Neural crest cell (in vitro differentiated cells): ENCODE results near the gene ZNF319. TPM values are rescaled to one million over a fixed set of nuclear protein-coding genes. Genes with fewer than 3 reads are reported as not detected.

Experiments used
- DNase-seq: peaks from one replicate; pipeline ENCODE4 v3.0.0; 2021; ENCODE audit warnings: low read depth, mixed read lengths, low spot score
- H3K27ac Mint-ChIP-seq: one replicate; pipeline ENCODE4 v1.8.0; 2021; ENCODE audit warnings: mild to moderate bottlenecking, mixed read lengths; ENCODE audit not compliant: unreplicated experiment
- H3K27me3 Mint-ChIP-seq: 2 replicates; pipeline ENCODE4 v1.8.0; 2021; ENCODE audit warnings: low read depth, mild to moderate bottlenecking, mixed read lengths
- H3K36me3 Mint-ChIP-seq: 2 replicates; pipeline ENCODE4 v1.8.0; 2021; ENCODE audit warnings: low read depth, mild to moderate bottlenecking, mixed read lengths
- H3K4me1 Mint-ChIP-seq: 2 replicates; pipeline ENCODE4 v1.8.0; 2021; ENCODE audit warnings: mixed read lengths
- H3K4me3 Mint-ChIP-seq: one replicate; pipeline ENCODE4 v1.8.0; 2021; ENCODE audit warnings: mild to moderate bottlenecking, mixed read lengths
- H3K9me3 Mint-ChIP-seq: 2 replicates; pipeline ENCODE4 v1.8.0; 2021; ENCODE audit warnings: mixed read lengths
- total RNA-seq: library from RNA; stranded (reverse); gene quantifications from 2 replicates; pipeline ENCODE4 v1.2.1, GENCODE V29; 2021
- TF ChIP-seq, protein P1 (sequence below): fragments of 200-600 bp; sonication (generic); conservative IDR thresholded peaks from 2 replicates; pipeline ENCODE4 v1.5.0; 2021; ENCODE audit warnings: antibody characterized with exemption, mild to moderate bottlenecking

Gene ZNF319
- total RNA-seq, 1 donor from 2014 or later, result 15.5 TPM

- Mint-ChIP-seq H3K9me3 (no peaks in the 10 kb centered on the region), H3K4me1 (peaks cover 28% of the 10 kb centered on the region), H3K36me3 (peaks cover 3% of the 10 kb centered on the region), H3K4me3 (peak overlapping the region; percentile 91), H3K27me3 (no peaks in the 10 kb centered on the region), H3K27ac (peak overlapping the region; percentile 4)
- TF ChIP-seq, protein P1, sequence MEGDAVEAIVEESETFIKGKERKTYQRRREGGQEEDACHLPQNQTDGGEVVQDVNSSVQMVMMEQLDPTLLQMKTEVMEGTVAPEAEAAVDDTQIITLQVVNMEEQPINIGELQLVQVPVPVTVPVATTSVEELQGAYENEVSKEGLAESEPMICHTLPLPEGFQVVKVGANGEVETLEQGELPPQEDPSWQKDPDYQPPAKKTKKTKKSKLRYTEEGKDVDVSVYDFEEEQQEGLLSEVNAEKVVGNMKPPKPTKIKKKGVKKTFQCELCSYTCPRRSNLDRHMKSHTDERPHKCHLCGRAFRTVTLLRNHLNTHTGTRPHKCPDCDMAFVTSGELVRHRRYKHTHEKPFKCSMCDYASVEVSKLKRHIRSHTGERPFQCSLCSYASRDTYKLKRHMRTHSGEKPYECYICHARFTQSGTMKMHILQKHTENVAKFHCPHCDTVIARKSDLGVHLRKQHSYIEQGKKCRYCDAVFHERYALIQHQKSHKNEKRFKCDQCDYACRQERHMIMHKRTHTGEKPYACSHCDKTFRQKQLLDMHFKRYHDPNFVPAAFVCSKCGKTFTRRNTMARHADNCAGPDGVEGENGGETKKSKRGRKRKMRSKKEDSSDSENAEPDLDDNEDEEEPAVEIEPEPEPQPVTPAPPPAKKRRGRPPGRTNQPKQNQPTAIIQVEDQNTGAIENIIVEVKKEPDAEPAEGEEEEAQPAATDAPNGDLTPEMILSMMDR, result no peak
- DNase-seq, result no peak
These were observed 1.5 kb downstream of the ZNF319 start for GRCh38 chr16:57998992-57999365.

DNA sequence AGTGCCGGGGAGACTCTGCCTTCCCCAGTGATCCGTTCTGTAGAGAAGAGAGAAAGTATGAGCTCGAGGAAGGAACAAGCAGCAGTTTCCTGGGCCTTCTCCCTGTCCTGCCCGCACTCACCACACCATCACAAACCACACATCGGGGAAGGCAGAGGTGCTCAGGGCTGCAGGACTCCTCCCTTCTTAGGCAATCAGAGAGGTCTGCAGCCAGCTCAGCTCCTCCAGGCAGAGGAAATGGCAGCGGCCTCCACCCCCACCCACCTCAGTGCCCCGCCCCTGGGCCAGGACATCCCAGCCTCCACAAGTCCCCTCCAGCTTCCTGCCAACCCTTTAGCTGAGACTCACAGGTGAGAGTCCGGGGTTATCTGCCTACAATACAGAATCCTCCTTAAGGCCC, 2.0 kb downstream of the ZNF319 start:
- TF ChIP-seq, protein P1, result no peak
- Mint-ChIP-seq H3K4me1 (peaks cover 28% of the 10 kb centered on the region), H3K27me3 (no peaks in the 10 kb centered on the region), H3K9me3 (no peaks in the 10 kb centered on the region), H3K36me3 (peaks cover 3% of the 10 kb centered on the region), H3K4me3 (peak overlapping the region; percentile 91), H3K27ac (no peak overlapping the region)
- no peak for DNase-seq

DNA sequence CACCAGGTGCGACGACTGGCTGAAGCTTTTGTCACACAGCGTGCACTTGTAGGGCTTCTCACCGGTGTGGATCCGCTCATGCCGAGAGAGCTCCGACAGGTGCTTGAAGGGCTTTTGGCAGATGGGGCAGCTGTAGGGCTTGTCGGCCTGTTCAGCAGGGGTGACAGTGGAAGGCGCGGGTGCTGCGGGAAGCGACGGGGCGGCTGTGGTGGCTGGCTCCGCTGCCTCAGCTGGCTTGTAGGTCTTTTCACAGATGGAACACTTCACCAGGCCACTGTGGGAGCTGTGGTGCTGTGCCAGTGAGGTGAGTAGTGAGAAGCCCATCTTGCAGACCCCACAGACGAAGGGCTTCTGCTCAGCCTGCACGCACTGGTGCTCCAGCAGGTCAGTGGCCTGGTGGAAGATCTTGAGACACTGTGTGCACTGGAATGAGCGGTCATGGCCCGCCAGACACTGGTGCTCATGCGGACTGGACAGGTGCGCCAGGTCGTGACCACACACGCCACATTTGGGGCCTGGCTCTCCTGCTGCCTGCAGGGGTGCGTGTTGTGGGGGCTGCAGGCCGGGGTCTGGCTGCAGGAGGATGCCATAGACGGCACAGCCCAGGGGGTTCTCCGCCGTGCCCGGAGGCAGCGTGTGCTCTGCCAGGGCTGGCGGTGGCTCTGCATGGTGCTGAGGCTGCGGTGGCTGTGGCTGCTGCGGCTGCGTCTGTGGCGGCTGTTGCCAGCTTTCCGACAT, 2.8 kb downstream of the ZNF319 start:
- TF ChIP-seq, protein P1, result no peak
- no peaks in the 10 kb centered on the region for H3K27me3 Mint-ChIP-seq
- no peaks in the 10 kb centered on the region for H3K9me3 Mint-ChIP-seq
- peaks cover 3% of the 10 kb centered on the region for H3K36me3 Mint-ChIP-seq
- DNase-seq, result no peak
- peak overlapping the region; percentile 43 for H3K27ac Mint-ChIP-seq
- H3K4me1 Mint-ChIP-seq, result peaks cover 28% of the 10 kb centered on the region
- H3K4me3 Mint-ChIP-seq, result peak overlapping the region; percentile 57

GRCh38 chr16:57997176-57997527, 3.3 kb downstream of the ZNF319 start:
- no peak overlapping the region for H3K27ac Mint-ChIP-seq
- H3K4me3 Mint-ChIP-seq, result no peak overlapping the region
- no peaks in the 10 kb centered on the region for H3K27me3 Mint-ChIP-seq
- peaks cover 26% of the 10 kb centered on the region for H3K4me1 Mint-ChIP-seq
- no peak for DNase-seq
- peaks cover 3% of the 10 kb centered on the region for H3K36me3 Mint-ChIP-seq
- TF ChIP-seq, protein P1, result no peak
- no peaks in the 10 kb centered on the region for H3K9me3 Mint-ChIP-seq

DNA sequence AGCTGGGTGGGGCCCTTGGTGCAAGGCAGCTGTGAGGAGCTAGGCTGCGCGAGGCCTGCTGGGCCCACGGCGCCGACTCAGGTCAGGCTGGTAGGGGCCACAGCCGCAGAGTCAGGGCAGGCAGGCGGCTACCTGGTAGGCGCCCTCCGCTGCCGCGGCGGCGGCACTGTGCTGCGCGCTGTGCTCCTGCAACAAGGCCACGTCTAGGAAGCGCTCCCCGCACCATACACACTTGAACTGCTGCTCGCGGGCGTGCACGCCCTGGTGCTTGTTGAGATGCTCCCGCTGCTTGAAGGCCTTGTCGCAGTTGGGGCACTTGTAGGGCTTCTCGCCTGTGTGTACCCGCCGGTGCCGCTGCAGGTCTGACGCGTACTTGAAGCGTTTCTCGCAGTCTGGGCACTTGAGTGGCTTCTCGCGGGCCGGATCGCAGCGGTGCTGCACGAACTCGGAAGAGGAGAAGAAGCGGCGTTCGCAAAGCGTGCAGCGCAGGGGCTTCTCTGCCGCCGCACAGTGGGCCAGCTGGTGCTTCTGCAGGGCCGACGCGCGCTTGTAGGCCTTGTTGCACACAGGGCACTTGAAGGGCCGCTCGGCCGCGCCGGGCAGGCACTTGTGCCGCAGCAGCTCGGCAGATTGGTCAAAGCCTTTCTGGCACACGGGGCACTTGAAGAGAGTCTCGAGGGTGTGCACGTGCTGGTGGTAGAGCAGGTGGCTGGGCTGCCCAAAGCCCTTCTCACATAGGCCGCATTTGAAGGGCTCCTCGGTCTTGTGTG, 3.9 kb downstream of the ZNF319 start:
- peak overlapping the region; percentile 75 for H3K4me3 Mint-ChIP-seq
- no peak for DNase-seq
- no peak overlapping the region for H3K27ac Mint-ChIP-seq
- peaks cover 20% of the 10 kb centered on the region for H3K4me1 Mint-ChIP-seq
- TF ChIP-seq, protein P1, result no peak
- H3K9me3 Mint-ChIP-seq, result no peaks in the 10 kb centered on the region
- H3K27me3 Mint-ChIP-seq, result no peaks in the 10 kb centered on the region
- H3K36me3 Mint-ChIP-seq, result peaks cover 3% of the 10 kb centered on the region
